ENCODE results near the gene BABAM2.

BABAM2 gene

DNA sequence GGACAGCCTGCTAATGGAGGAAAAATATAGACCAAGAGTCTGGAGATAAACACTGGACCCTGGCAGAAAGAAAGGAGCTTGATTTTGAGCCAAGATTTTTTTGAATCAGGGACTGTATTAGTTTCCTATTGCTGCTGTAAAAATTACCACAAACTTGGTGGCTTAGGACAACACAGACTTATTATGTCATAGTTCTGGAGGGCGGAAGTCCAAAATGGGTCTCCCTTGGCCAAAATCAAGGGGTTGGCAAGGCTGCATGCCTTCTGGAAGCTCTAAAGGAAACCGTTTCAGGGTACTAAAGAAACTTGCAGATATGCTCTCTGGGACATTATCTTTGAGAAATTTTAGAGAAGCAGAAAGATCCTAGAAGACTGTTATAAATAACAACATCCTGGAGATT is 140.1 kb downstream of the BABAM2 start:
- no peak for DNase-seq (ENCODE audit: low spot score)

DNA sequence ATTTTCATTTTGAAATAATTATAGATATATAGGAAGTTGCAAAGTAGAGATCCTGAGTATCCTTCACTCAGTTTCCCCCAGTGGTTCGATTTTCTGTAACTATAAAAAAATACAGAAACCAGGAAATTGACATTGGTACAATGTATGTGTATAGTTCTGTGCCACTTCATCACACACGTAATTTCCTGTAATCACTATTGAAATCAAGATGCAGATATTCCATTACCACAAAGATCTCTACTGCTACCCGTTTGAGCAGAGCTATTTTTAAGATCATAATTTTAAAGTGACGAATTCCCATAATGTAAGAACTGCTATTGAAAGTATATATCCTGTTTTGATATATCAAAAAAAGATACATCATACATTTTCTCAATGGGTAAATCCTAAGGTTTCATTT is 142.3 kb downstream of the BABAM2 start:
- no peak for DNase-seq (ENCODE audit: low spot score)

DNA sequence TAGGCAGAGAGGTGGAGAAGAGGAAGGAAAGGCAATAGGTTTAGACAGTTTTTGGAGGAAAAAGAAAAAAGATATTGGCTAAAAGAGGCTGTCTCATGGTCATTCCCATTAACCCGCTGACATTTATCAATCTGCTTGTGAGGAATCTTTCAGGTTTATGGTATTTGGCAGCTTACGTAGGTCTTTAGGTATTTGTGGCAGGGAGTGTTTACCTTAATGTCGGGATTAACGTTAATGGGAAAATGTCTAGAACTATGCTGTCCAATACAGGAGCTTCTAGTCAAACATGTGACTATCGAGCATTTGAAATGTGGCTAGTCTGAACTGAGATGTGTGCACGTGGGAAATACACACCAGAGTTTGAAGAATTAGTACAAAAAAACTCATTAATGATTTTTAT is 144.2 kb downstream of the BABAM2 start:
- no peak for DNase-seq (ENCODE audit: low spot score)

DNA sequence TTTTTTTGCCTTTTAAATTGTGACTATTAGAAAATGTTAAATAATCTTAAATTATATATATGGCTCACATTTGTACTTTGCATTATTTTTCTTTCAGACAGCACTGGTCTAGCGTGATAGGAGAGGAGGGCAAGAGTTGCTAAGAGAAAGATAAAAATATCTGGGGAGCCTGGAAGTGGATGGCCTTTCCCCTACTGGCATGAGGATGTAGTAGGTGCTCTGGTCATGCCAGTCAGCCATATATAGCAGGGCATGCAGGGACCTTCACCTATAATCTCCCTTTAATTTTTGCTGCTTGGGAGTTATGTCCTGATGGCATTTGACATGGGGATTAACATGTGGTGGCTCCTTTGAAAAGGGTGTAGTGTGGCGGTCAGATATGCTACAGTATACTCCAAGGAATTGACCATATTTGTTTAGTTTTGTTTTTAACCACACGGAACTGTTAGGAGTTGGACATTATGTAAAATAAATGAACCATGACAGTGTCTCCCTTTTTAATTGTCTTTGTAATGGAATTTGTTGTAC is 144.7 kb downstream of the BABAM2 start:
- DNase-seq (ENCODE audit: low spot score), result no peak

DNA sequence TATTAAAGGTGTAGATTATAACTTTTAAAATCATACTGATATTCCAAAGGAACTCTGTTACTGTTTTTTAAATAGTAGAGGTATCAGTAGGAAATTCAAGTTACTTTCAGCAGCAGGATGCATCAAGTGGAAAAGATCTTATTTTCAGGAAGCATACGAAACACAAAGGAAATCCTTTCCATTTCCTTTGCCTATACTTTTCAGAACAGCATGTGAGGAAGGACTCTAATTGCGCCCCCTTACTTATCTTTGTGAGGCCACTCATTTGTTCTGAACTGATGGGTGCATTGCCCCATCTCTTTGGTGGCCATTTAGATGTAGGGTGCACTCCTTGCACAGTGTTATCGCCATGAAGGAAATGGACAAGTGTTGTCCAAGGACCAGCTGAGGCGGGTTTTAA is 145.3 kb downstream of the BABAM2 start:
- DNase-seq (ENCODE audit: low spot score), result no peak

DNA sequence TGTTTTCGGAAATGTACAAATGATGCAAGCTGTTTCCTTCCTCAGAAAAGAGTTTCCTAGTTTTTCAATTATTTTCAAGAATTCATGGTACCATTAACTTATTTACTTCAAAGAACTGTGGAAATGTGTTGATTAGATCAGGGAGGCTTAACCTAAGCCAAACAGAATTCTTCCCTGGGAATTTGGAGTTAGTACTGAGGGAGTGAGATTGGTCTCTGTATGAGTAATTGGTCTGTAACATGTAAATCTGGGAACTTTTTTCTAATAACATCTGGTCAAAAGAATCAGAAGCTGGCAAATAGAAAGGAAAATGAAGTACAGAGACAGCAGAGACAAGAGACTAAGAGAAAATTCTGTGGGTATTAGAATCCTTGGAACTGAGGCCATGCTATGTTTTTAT is 145.8 kb downstream of the BABAM2 start:
- no peak for DNase-seq (ENCODE audit: low spot score)

DNA sequence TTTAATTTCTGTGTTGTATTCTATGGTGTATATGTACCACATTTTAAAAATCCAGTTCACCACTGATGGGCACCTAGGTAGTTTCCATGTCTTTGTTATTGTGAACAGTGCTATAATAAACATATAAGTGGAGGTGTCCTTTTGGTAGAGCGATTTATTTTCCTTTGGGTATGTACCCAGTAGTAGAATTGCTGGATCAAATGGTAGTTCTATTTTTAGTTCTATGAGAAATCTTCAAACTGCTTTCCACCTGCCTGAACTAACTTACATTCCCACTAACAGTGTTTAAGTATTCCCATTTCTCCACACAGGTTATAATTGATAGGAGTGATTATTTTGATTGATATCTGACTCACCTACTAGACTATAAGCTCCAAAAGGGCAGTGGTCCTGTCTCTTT is 148.2 kb downstream of the BABAM2 start:
- no peak for DNase-seq (ENCODE audit: low spot score)

DNA sequence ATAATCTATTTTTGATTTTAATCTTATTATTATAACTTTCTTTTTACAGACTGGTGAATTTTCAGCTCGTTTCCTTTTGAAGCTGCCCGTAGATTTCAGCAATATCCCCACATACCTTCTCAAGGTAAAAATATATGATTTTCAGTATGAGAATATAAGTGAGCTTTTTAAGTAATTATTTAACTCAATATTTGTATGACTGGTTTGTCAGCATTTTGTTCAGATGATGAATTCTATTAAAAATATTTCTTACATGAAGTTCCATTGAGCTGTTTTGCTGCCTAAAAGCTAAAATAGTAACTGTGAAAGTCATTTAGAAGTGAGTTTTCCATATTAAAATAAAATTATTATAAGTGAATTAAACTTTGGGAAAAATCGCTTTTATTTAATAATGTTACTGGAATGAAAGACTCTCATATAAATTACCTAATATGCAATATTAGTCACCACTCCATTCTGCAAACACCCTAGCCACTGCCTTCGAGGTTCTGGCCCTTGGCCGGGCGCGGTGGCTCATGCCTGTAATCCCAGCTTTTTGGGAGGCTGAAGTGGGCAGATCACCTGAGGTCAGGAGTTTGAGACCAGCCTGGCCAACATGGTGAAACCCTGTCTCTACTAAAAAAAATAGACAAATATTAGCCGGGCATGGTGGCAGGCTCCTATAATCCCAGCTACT is 155.3 kb downstream of the BABAM2 start:
- no peak for DNase-seq (ENCODE audit: low spot score)

DNA sequence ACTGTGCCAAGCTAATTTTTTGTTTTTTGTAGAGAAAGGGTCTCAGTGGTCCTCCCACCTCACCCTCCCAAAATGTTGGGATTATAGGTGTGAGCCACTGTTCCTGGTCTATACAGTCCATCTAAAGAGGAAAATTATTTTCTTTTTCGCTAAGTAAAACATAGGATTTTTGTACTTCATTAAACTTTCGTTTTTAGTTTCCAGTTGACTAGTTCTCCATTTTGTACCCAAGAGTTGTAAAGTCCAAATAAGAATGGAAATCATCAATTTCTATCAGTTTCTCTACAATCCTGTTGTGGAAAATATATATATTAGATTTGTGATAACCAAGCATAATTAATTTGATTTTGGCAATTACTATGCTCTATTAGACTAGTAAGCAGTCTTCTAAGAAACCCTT is 156.4 kb downstream of the BABAM2 start:
- DNase-seq (ENCODE audit: low spot score), result no peak

DNA sequence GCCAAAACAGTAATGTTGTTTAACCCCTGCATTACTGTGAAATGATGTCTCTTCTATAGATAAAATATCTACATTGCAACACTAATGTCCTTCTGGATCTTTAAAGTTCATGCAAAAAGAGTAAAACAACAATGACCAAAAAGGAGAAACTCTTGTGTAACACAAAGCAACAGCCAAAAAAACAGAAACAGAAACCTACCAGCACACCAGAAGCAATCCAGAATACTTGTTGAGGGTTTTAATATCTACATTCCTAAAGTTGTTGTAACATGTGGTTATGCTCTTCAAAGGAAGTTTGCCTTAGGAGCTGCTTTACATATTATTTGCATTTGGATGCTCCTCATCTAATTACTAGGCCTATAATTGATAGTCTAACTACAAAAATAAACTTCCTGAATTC is 157.2 kb downstream of the BABAM2 start:
- DNase-seq (ENCODE audit: low spot score), result no peak

DNA sequence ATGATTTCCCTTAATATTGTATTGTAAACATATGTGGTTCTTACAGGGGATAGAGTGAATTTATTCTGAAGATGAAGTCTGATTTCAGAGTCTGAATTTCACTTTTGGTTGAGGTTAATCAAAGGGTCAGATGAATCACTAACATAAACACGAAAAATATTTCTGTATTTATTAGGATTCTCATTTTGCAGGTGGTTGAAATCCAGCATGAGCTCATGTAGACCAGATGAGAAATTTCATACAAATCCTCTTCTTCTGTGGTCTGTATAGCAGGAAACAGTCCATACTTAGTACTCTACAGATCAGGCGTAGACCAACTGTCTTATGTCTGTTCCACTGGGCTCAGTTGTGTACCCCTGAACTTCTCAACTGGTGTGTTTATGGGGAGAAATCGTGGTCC is 157.8 kb downstream of the BABAM2 start:
- no peak for DNase-seq (ENCODE audit: low spot score)

DNA sequence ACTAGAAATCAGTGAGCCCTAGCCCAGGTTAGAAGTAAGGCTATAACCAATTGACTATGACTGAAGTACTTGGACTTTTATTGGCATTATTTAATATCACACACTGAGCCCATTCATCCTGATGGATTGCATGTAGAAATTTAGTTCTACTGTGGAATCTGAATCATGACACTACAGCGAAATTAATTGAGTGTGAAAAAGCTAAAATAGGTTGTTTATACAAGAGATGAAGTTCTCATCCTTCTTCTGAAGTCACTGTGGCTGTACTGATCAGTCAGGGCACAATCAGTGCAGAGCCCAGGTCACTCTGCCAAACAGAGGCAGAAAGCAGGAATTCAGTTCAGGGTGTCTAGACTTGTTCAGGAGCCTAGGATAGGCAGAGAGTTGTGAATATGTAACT is 158.9 kb downstream of the BABAM2 start:
- DNase-seq (ENCODE audit: low spot score), result no peak

DNA sequence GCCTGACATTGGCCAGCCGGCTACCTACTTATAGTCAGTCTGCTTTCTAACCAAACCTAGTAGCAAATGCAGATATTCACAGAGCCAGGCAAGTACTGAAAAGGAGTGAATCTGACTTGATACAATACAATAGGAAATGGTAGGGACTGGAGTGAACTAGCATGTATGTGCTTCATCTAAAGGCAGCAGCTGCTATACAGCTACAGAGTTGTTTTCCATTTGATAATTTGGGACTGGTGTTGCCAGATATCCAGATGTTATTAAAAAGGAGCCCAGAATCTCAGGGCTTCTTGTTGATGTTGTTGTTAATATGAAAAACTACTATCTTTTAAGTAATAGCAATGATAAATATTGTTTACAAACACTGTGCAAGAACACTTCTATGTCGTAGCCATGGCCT is 159.4 kb downstream of the BABAM2 start:
- DNase-seq (ENCODE audit: low spot score), result no peak

DNA sequence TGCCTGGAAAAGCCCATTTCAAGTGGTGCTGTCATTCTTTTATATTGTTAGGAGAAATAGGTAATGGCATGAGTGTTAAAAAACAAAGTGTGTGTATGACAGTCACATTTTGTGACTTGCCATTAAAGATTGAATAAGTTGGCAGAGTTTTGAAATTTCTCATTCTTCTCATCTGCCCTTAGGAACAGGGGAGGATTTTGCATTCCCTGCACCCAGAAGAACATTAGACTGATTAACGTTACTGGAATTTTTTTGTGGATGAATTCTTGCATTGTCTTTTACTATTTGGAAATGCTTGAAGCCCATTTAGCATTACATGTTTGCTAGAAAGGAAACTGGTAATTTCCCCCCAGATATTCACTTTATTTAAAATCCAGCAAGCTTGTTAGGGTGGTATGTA is 162.2 kb downstream of the BABAM2 start:
- DNase-seq (ENCODE audit: low spot score), result no peak

DNA sequence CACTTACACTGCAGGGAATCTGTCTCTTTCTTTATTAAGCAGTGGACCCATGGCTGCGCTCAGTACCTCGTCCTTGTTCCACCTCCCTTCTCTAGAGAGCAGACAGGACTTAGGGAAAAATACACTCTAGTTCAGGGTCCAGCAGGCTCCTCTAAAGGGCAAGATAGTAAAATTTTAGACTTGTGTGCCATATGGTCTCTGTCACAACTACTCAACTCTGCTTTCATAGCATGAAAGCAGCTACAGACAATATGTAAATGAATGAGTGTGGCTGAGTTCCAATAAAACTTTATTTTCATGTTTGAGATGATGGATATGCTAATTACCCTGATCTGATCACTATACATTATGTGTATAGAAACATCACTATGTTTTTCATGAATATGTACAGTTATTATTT is 163.1 kb downstream of the BABAM2 start:
- no peak for DNase-seq (ENCODE audit: low spot score)

DNA sequence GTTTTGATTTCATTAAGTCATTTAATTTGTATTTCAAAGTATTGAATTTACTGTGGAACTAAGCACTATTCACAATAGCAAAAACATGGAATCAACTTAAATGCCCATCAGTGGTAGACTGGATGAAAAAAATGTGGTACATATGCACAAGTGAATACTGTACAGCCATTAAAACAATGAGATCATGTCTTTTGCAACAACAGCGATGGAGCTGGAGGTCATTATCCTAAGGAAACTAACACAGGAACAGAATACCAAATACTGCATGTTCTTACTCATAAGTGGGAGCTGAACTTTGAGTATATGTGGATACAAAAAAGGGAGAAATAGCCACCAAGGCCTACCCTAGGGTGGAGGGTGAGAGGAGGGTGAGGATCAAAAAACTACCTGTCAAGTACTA is 164.4 kb downstream of the BABAM2 start:
- DNase-seq (ENCODE audit: low spot score), result no peak

DNA sequence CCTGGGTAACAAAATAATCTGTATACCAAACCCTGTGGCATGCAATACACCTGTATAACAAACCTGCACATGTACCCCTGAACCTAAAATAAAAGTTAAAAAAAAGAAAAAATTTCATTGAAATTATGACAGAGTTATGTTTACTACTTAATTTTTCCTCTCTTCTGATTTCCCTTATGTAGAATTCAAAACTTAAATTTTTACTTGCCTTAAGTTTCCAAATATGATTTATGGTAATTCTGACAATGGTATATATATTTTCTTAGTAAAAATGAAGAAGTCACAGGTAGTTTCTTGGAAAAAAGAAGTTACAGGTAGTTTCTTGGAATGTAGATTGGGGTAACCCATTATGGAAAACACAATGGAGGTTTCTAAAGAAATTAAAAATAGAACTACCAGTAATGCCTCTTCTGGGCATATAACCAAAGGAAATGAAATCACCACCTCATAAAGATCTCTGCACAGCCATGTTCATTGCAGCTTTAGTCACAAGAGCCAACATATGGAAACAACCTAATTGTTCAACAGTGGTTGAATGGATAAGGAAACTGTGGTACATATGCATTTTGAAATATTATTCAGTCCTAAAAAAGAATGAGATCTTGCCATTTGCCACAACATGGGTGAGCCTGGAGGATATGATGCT is 164.9 kb downstream of the BABAM2 start:
- no peak for DNase-seq (ENCODE audit: low spot score)

DNA sequence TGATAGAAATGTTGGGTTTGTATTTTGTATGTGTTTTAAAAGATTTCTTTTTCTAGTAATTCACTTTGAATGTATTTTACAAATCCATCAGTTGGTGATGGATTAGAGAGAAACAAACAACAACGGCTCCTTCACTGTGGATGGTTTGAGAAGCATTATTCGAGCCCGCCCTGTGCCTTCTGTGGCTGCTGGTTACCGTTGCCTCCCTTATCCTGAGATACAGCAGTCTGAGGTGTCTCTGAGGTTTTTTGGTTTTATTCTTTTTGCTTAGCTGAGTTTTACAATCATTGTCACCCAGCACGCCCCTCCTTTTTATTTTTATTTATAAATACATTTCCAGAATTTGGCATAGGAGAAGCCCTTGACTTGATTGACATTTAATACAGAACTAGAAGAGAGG is 168.3 kb downstream of the BABAM2 start:
- no peak for DNase-seq (ENCODE audit: low spot score)

DNA sequence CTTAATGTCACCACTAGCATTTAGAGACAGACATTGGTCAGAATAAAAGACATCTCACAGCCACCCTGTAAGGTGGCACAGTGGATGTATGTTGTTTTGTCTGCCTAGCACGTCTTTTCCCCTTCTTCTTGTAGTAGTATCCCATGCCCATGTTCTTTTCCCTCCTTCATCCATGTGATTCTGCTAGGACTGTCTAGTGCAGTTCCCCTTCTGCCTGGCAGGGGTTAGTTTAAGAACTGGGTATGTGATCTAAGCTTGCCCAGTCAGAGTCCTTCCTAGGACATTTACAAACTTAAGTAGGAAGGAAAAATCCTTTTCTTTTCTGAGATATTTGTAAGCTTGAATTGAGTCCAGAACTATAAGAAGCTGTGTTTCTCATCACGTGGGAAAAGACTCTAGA is 172.3 kb downstream of the BABAM2 start:
- DNase-seq (ENCODE audit: low spot score), result no peak

DNA sequence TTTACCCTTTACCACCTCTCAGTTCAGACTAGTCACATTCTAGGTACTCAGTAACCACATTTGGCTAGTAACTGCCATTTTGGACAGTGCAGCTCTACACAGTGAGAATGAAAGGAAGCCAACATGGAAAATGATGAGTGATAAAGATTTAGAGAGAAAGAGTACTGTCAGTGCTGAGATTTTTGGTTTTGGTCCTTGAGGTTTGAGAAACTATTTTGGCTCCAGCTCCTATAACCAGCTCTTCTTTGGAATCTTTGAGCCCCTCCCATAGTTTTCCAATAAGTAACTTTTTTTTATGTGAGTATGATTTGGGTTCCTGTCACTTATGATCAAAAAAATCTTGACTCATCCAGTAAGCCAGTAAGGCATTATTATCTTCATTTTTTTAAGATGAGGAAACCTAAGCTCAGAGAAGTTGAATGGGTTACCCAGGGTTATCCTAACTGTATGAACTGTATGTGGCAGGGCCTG is 173.0 kb downstream of the BABAM2 start:
- no peak for DNase-seq (ENCODE audit: low spot score)

DNA sequence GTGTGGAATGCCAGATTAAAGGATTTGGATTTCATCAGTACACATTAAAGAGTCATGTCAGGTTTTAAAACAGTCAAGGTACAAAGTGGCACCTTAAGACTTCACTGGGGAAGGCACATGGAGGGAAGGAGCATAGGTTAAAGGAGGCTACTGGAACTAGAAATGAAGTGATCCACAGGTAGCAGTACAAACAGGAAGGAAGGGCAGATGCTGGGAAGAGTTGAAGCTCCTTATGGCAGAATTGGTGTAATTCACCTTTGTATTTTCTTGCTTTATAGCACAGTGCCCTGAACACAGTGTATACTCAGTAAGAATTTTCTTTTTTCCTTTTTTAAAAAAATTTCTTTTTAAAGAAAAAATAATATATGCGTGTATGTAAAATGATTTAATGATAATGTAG is 177.1 kb downstream of the BABAM2 start:
- no peak for DNase-seq (ENCODE audit: low spot score)

DNA sequence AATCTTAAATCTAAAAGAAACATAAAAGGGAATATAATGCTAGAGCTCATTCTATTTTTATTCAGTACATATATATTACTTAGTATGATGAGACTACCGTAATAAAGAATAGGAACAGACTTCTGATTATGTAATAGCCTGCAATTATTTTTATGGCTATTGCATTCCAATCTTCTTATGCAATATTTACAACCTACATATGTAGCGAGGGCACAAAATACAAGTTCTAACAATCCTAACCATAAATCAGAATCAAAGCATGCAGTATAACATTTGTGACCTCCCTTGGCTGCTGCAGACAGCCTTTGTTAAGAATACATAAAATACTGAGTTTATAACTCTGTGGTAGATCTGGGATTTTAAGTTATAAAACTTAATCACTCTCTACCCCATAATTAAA is 177.6 kb downstream of the BABAM2 start:
- DNase-seq (ENCODE audit: low spot score), result no peak

DNA sequence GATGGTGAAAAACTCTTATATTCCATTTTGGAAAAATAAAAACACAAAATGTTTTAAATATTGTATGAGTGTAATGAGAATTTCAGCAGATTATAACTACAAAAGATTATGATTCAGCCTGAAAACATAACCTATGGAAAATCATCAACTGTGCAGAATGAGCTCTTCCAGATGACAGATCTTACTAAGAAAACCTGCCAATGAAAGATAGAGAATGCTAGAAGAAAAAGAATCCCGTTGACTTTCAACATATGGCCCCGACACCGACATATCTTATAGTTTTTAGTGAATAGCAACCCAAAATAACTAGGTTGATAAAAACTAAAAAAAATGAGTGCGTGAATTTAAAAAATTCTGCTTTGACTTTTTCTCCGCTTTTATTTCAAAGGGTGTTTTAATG is 178.0 kb downstream of the BABAM2 start:
- DNase-seq (ENCODE audit: low spot score), result no peak

DNA sequence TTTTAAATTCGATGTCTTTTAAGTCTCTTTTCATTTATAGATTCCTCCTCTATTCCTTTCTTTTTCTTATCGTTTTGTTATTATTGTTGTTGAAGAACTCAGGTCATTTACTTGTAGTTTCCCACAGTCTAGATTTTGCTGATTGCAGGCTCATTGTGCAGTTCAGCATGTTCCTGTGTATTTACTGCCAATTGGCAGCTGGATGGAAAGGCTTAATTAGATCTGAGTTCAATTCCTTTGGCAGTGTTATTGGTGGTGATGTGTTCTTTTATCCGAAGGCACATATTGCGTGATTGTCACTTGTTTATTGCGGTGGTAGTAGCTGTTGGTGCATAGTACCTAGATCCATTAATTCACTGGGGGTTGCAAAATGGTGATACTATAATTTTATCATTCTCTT is 180.7 kb downstream of the BABAM2 start:
- DNase-seq (ENCODE audit: low spot score), result peak; percentile 70
